Subcutaneous abdominal adipose tissue (tissue), 5 donors: ENCODE results near the gene POLR2B.

Experiments
- H3K27ac ChIP-seq: one replicate; pipeline ENCODE4 v1.7.0; 2013; ENCODE audit warnings: low read depth, mild to moderate bottlenecking, inconsistent platforms, low read length, moderate library complexity
- H3K27me3 ChIP-seq, 5 donors: one replicate each; pipeline ENCODE4 v1.7.0; 2013; ENCODE audit warnings: low read length in 5 of 5, inconsistent platforms in 1 of 5; ENCODE audit not compliant: control insufficient read depth in 5 of 5, insufficient read depth in 4 of 5
- H3K36me3 ChIP-seq, 5 donors: one replicate each; pipeline ENCODE4 v1.7.0; 2013; ENCODE audit warnings: low read length in 5 of 5; ENCODE audit not compliant: control insufficient read depth in 5 of 5, insufficient read depth in 5 of 5
- H3K4me1 ChIP-seq, 5 donors: one replicate each; pipeline ENCODE4 v1.7.0; 2013; ENCODE audit warnings: low read length in 5 of 5, mild to moderate bottlenecking in 3 of 5, moderate library complexity in 1 of 5; ENCODE audit not compliant: control insufficient read depth in 5 of 5, insufficient read depth in 5 of 5
- H3K4me3 ChIP-seq, 5 donors: one replicate each; pipeline ENCODE4 v1.7.0; 2013; ENCODE audit warnings: low read length in 5 of 5, low read depth in 1 of 5
- H3K9ac ChIP-seq, 5 donors: one replicate each; pipeline ENCODE4 v1.7.0; 2013; ENCODE audit warnings: low read length in 5 of 5, mild to moderate bottlenecking in 4 of 5, moderate library complexity in 3 of 5
- H3K9me3 ChIP-seq, 5 donors: one replicate each; pipeline ENCODE4 v1.7.0; 2013; ENCODE audit warnings: low read length in 5 of 5; ENCODE audit not compliant: control insufficient read depth in 5 of 5
- donor health status: healthy.
- donor health status: healthy.
- donor health status: healthy.
- donor health status: healthy.
- donor health status: healthy.

POLR2B gene

DNA sequence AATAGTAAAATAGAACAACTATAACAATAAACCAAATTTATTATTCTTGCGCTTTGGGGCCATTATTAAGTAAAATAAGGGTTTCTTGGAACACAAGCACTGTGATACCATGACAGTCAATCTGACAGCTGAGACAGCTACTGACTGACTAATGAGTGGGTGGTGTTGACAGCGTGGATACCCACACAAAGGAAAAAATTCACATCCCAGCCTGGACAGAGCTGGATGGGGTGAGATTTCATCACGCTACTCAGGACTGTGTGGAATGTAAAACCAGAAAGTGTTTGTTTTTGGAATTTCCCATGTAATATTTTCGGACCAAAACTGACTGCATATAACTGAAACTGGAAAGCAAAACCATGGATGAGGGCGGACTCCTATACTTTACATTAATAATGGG is 82.7 kb downstream of the POLR2B start:
- no peak overlapping the region for H3K9ac ChIP-seq
- no peak overlapping the region for H3K27ac ChIP-seq

DNA sequence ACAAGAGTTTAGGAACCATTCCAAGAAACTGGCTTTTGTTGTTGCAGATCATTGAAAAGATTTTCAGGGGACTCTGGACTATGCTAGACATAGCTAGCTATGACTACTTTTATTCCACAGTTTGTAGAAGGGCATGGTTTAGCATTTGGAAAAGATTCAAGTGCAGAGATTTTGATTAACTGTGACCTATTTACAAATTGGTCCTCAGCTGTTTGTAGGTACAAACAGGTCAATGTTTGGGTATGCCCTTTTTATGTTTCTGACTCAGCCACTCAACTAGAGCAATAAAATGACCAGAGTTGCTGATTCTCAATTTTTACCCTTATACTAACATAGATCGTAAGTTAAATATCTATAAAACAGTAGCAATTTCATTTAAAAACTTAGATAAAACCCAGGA is 84.8 kb downstream of the POLR2B start:
- Histone ChIP-seq H3K36me3 (peaks cover 0 to 5% (median 0%) of the 10 kb centered on the region in 5 donors), H3K4me3 (no peak overlapping the region), H3K27ac (no peak overlapping the region), H3K4me1 (peaks cover 2 to 27% (median 11%) of the 10 kb centered on the region in 5 donors), H3K9me3 (no peaks in the 10 kb centered on the region), H3K9ac (no peak overlapping the region), H3K27me3 (no peaks in the 10 kb centered on the region)

More for the DNA sequence above, 82.7 kb downstream of the POLR2B start:
- Histone ChIP-seq H3K36me3 (peaks cover 0 to 3% (median 0%) of the 10 kb centered on the region in 5 donors), H3K4me3 (no peak overlapping the region), H3K4me1 (peaks cover 2 to 31% (median 11%) of the 10 kb centered on the region in 5 donors), H3K27me3 (peaks cover 0 to 2% (median 0%) of the 10 kb centered on the region in 5 donors), H3K9me3 (no peaks in the 10 kb centered on the region)

DNA sequence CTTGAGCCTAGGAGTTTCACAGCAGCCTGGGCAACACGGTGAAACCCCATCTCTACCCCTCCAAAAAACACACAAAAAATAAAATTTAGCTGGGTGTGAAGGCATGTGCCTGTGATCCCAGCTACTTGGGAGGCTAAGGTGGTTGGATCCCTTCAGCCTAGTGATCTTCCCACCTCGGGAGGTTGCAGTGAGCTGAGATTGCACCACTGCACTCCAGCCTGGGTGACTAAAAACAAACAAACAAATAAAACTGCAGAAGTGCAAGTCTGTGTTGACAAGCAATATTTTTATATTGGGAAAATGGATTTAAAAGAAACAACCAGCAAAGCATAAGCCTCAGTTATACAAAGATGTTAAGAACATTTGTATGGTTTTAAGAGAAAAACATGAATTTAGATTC is 85.4 kb downstream of the POLR2B start:
- Histone ChIP-seq H3K9me3 (no peaks in the 10 kb centered on the region), H3K27me3 (no peaks in the 10 kb centered on the region), H3K4me3 (no peak overlapping the region), H3K36me3 (peaks cover 0 to 5% (median 0%) of the 10 kb centered on the region in 5 donors), H3K9ac (no peak overlapping the region), H3K4me1 (peaks cover 2 to 27% (median 11%) of the 10 kb centered on the region in 5 donors), H3K27ac (no peak overlapping the region)

DNA sequence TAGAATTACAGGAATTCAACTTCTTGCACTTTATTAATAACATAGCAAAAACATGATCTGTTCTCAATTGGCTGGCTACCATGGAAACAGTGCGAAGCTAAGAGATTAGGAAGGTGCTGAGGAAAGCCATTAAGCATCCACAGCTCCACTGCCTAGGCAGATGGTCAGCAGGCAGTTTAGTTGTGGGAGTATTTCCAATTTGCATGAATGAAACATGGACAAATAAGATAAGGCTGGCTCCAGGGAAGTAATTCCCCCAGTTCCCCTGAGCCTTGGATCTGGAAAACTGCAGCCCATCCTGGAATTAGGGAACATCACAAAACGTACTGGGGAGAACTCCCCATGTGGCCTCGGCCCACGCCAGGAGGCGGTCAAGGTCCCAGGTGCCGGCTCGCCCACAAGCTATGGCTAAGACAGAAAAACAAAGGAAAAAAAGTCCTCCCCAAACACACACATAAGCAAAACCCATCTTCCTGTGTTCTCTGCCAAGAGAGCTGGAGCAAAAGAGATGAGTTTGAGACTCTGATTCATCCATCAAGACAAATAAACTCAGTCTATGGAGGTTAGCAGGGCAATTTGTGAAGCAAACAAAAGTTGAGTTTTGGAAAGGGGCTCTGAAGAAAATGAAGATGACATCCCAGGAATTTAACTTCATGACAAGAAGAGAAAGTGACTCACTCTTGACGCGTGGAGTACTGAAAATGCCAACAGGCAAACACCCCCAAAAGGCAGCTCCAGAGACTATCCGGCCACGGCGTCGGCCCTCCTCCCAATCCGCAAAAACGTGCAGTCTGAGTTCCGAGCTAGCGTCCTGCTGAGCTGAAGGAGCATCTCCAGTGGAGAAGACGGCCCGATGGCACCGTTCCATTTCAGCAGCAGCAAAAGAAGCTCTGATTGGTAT is 86.4 kb downstream of the POLR2B start:
- H3K9ac ChIP-seq, result peak overlapping the region in 1 of 5 donors; percentile 39
- H3K36me3 ChIP-seq, result peaks cover 0 to 5% (median 0%) of the 10 kb centered on the region in 5 donors
- no peaks in the 10 kb centered on the region for H3K27me3 ChIP-seq
- H3K9me3 ChIP-seq, result no peaks in the 10 kb centered on the region
- peak overlapping the region; percentile 37 for H3K27ac ChIP-seq
- peaks cover 2 to 27% (median 11%) of the 10 kb centered on the region in 5 donors for H3K4me1 ChIP-seq
- H3K4me3 ChIP-seq, result peak overlapping the region in 3 of 5 donors; percentile 10 to 27 (median 13)

DNA sequence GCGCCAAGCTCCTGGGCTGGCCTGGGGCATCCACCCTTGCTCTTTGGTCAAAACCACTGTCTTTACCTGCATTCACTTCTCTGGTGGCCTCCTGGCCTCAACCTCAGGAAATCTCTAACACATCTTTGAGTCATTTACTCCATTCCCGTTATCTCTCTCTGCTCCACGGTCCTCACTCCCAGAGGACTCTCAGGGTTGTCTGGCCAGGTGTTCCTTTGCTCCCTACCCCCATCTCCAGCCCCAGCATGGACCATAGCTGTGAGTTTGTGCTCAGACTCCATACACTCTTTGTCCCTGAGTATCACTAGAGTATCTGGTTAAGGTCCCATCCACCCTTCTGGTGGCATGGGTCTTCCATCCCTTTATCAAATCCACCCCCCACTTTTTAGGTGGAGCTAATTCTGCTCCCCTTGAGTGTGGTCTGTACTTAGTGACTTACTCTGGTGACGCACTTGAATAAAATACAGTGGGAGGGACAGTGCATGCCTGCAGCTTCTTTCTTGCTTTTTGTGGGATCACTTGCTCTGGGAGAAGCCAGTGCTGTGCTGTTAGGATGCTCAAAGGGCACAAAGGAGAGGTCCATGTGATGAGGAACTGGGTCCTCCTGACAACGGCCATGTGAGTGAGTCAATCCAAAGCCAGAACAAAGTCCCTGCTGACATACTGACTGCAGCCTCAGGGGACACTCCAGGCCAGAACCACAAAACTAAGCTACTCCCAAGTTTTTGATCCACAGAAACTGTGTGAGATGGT is 87.2 kb downstream of the POLR2B start:
- peak overlapping the region; percentile 37 for H3K27ac ChIP-seq
- no peaks in the 10 kb centered on the region for H3K9me3 ChIP-seq
- H3K27me3 ChIP-seq, result no peaks in the 10 kb centered on the region
- H3K4me3 ChIP-seq, result peak overlapping the region in 2 of 5 donors; percentile 10 to 13
- no peak overlapping the region for H3K9ac ChIP-seq
- H3K36me3 ChIP-seq, result peaks cover 0 to 5% (median 0%) of the 10 kb centered on the region in 5 donors
- peaks cover 2 to 29% (median 12%) of the 10 kb centered on the region in 5 donors for H3K4me1 ChIP-seq

DNA sequence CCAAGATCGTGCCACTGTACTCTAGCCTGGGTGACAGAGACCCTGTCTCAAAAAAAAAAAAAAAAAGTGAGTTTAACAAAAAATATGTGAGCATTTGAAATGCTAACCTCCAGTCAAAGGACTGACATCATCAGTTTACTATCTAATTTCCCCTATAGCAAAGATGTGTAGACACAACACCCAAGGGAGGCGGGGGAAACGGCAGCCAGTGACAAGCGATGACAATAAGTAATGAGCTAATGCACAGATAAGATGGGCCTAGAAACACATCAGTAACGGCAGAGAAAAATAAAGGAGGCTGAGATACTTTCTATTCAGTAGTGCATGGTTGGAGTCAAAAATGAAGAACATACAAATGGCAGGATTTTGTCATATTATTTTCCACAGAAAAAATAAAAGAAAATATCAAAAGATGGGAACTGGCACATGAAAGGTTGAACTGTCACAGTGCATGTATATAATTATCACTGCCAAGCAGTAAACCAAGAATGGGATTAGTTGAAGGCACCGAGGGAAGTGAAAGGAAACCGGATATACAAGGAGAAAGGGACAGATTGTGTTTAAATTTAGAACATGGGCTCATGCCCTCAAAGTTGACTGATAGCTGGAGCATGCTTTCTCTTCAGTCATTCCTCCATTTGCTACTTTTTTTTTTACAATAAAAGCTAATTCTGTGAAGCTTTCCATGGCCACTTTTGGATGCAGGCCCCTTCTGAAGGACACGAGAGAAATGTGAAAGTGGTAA is 89.7 kb downstream of the POLR2B start:
- Histone ChIP-seq H3K9me3 (no peaks in the 10 kb centered on the region), H3K4me1 (peaks cover 2 to 29% (median 19%) of the 10 kb centered on the region in 5 donors), H3K27ac (no peak overlapping the region), H3K27me3 (no peaks in the 10 kb centered on the region), H3K9ac (no peak overlapping the region), H3K36me3 (peaks cover 0 to 5% (median 0%) of the 10 kb centered on the region in 5 donors), H3K4me3 (no peak overlapping the region)

DNA sequence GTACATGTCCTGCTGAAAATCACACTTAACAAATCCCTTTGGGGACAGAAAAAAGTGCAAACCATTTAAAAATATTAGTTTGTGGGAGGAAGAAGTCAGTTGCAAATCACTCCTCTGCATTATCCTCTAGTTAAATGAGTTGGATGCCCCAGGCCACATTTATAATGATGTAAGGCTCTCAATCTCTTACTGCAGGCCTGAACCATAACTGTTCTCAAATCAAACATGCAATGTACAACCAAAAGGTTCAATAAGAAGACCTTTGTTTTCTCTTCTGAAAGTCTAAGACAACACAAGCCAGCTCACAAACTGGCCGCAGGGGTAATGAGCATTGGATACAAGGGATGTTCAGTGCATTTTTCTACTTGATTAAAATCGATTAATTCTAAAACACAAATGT is 91.8 kb downstream of the POLR2B start:
- Histone ChIP-seq H3K9ac (no peak overlapping the region), H3K36me3 (peaks cover 0 to 5% (median 0%) of the 10 kb centered on the region in 5 donors), H3K27ac (no peak overlapping the region), H3K27me3 (no peaks in the 10 kb centered on the region), H3K4me3 (no peak overlapping the region), H3K4me1 (peaks cover 0 to 22% (median 14%) of the 10 kb centered on the region in 5 donors), H3K9me3 (no peaks in the 10 kb centered on the region)

DNA sequence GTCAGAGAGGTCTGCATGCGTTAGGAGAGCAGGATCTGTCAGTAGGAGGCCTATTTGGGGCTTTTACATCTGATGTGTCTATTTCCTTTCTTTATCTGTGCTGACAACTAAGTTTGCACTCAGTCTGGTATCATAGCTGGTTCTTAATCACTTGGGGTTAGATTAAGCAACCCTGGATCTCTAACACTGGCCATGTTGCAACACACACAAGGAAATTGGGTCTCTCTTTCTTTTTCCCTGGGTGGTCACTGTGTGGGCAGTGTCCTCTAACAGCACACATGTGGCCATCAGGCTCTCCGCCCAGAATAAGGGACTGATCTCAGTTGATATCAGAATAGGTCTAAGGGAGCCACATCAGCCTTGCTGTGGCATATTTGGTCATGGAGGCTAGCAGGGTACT is 92.6 kb downstream of the POLR2B start:
- Histone ChIP-seq H3K9ac (no peak overlapping the region), H3K36me3 (peaks cover 0 to 2% (median 0%) of the 10 kb centered on the region in 5 donors), H3K4me3 (no peak overlapping the region), H3K9me3 (no peaks in the 10 kb centered on the region), H3K27me3 (no peaks in the 10 kb centered on the region), H3K27ac (peak overlapping the region; percentile 27), H3K4me1 (peaks cover 0 to 18% (median 7%) of the 10 kb centered on the region in 5 donors)

GRCh38 chr4:57073559-57073958 is 94.9 kb downstream of the POLR2B start:
- Histone ChIP-seq H3K27me3 (no peaks in the 10 kb centered on the region), H3K9ac (no peak overlapping the region), H3K4me3 (no peak overlapping the region), H3K4me1 (peaks cover 0 to 22% (median 7%) of the 10 kb centered on the region in 5 donors), H3K36me3 (no peaks in the 10 kb centered on the region), H3K9me3 (no peaks in the 10 kb centered on the region), H3K27ac (no peak overlapping the region)
